Fibroblast of skin of right quadriceps (primary cell): ENCODE results near the gene NINJ1.
A peak's percentile ranks its signal among the peaks of the same experiment; 100 is the strongest.

Experiments used
- DNase-seq: peaks from one replicate; pipeline ENCODE4 v3.0.0-alpha.2; 2013

Gene NINJ1, protein sequence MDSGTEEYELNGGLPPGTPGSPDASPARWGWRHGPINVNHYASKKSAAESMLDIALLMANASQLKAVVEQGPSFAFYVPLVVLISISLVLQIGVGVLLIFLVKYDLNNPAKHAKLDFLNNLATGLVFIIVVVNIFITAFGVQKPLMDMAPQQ

DNA sequence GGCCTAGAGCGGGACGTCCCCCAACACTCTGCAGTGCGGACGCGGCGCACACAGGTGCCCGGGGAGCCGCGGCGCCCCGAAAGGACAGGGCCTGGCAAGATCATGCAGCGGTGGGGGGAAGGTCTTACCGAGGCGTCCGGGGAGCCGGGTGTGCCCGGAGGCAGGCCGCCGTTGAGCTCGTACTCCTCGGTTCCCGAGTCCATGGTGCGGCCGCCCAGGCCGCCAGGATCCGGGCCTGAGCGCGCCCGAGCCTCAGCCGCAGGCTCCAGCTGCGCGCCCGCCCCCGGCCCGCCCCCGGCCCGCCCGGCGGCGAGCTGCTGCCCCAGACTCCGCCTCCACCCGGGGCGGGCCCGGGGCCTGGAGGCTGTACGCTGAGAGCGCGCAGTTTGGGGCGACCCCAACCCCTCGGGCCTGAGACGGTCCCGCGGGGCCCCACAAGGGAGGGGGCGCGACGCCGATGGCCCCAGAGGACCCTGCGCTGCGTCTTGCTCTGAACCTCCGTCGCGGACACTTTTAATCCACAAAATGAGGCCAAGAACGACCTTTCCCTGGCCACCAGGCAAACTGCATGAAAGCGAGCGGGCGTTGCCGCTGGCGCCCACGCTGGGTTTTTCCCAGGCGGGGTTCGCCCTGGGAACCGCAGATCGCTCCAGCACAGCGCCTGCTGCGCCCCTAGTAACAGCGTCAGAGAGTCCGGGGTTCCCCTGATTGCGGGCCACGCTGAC, at the start of gene NINJ1:
TSS of gene NINJ1 (minus strand) at position 237 of the 725 bp plus-strand sequence. CDS start at position 203, 34 bp downstream.
- DNase-seq, result peak; percentile 60

DNA sequence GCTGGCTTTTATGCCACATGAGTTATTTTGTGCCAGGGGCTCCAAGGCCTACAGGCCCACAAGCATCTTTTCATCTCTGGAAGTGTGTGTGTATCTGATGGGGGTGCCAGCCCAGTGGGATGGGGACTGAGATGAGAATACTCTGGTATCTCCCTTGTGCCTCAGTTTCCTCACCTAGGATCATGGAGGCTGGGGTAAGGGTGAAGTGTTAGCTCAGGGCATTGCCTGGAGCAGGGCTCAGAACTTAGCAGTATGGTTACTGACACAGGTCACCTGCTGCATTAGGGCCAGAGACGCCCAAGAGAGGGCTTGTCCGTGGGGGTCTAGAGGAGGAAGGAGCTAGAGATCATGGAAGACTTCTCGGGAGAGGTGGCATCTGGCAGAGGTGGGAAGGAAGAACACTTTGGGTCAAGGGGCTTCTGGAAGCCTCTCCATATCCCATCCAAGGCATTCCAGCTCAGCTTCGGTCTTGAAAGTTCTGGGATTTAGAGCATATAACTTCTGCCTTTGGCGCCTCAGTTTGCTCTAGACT, 49.1 kb upstream of the NINJ1 start:
- no peak for DNase-seq

DNA sequence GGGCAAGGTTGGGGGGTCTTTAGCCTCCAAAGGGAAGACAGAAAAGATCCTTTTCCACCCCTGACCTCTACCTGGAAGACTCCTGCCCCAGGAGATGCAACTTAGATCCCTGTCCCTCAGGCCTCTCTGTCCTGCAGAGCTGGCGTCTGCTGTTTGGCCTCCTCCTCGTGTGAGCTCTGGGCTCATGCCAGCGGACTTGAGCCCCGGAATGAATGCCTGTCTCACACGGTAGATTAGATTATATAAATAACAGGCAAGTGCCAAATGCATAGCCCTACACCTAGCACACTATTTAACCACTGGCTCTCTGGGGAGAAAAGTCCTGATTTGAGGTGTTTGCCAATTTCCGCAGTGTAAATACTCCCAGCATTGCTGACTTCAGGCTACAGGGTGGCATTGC, 48.5 kb upstream of the NINJ1 start:
- no peak for DNase-seq

DNA sequence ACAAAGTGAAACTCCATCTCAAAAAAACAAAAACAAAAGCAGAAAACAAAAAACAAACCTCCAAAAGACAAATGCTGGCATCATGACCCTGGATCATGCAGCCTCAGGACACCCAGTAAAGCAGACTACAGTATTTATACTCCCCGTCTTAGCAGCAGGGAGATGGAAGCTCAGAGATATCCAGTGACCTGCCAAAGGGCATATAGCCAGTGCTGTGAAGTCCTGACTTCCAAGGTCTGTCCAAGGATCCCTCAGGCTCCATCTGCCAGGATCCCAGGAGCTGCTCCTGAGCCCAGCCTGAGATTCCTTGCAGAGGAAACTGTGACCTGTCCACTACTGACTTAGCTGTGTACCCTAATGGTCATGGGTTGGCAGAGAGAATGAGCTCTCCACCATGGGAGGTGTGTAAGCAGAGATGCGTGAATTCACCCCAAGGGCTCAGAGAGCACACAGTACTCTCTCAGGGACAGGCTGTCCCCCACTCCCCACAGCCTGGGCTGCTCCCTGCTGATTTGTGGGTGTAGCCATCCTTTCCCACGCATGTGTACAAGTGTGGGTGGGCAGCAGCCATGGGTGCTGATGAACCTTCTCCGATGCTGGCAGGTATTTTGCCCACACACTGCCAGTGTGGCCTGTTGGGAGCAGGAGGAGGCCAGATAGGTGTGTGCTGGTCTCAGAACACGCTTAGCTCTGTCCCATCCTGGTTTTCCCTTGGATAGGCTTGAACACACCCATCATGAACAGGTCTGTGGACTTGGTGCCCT, 47.8 kb upstream of the NINJ1 start:
- DNase-seq, result no peak

- no peak for DNase-seq
Measured at GRCh38 chr9:93180938-93181337, 46.9 kb upstream of the NINJ1 start.

DNA sequence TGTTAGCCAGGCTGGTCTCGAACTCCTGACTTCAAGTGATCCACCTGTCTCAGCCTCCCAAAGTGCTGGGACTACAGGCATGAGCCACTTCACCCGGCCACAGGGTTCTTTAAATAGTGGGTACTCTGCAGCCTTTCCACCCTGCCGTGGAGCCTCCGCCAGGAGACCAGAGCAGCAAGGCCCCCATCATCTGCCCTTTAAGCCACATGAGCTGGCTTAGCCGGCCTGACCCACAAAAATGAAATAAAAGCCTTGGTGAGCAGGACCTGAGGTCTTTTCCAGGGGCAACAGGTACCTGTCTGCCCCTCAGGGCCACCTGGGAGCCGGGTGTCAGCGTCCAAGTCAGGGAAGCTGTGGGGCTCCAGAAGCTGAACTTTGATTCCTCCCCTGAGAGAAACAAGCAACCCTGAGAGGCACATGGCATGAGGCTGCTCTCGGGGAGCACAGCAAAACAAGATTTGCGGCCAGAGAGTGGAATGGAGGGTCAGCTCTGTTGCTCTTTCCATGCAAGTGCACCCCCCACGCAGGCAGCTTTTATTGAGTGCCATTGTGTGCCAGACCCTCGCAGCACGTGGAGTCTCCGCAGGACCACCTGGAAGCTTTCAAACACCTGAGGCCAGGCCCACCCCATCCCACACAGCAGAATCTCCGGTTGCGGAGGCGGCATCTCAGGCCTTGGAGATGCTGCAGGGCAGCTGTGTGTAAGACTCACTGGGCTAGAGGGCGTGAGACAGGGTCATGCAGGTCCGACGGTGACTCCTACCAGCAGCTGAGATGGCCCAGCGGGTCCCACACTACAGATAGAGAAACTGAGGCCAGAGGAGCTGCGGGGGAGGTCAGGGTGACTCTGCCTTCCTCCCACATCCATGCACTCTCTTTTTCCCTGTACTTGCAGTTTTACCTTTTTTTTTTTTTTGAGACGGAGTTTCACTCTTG, 45.1 kb upstream of the NINJ1 start:
- DNase-seq, result no peak

DNA sequence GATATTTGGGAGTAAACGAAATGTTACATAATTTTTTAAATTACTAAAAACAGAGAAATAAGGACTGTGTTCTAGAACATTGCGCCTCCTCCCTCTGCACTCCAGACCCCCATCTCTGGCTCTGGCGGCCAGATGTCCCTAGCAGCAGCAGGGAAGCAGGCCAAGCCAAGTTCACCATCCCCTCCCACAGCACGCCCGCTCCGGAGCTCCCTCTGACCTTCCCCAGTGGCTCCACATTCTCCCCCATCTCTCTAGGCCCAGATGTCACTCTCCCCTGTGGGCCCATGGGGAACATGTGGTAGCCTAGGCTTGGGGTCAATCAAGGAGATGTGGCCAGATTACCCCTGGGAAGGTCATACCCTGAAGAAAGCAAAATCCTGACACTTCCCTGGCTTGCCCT, 43.6 kb upstream of the NINJ1 start:
- no peak for DNase-seq

GRCh38 chr9:93174976-93175375, 40.9 kb upstream of the NINJ1 start:
- DNase-seq, result no peak

GRCh38 chr9:93173365-93174051, 39.5 kb upstream of the NINJ1 start:
- no peak for DNase-seq

DNA sequence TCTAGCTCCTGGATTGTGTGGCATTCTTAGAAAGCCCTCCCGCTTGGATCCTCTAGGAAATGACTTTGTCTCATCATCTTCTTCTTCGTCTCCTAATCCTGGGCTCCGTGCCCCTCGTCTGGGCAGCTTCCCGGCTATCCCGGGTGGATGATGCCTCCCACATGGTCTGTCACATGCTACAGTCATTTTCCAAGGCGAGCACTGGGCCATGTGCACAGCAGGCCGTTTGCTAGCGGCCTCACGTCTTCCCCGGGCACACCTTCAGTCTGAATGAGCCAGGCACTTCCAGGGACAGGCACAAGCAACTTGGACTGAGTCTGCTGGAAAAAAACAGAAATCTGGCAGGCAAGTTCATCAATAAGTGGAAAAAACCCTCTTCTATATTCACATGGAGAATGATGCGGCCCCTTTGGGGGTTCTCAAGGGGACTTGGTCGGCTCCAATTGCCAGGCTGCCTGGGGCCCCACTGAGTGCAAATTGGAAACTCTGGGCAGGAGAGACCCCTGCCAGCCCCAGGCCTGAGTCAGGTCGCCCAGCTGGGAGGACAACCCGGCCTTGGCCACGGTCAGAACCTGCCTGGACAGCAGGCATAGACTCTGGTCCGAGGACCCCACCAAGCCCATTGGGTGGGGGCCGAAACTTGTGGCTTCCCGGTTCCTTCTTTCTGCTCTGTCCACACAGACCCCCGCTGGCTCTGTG, 38.8 kb upstream of the NINJ1 start:
- DNase-seq, result no peak

DNA sequence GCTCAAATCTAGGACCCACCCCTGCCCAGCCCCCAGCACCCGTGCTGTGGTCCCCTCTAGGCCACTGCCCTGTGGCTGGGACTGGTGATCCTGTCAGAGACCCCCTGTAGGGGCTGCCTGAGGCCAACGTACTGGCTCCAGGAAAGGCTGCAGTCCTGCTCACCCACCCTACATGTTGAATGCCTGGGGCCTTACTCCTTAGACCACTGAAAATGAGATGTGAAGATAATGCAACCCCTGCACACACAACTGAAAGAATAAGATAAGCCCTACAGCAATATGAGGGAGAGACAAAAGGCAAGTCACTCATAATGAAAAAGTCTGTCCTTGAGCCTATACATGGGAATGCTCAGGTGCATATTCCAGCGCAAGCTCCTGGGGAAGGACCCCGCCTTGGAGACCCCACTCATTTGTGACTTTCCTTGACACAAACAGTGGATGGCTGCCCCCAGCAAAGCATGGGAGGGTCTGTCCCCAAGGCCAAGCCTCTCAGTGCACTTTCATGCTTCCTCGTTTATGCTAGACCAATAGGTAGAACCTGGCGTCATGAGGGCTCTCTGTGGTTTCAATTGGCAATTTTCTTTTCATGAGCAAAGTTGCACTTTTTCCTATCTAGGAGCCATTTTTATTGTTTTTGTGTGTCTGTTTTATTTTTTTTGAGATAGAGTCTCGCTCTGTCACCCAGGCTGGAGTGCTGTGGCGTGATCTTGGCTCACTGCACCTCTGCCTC, 37.4 kb upstream of the NINJ1 start:
- no peak for DNase-seq

DNA sequence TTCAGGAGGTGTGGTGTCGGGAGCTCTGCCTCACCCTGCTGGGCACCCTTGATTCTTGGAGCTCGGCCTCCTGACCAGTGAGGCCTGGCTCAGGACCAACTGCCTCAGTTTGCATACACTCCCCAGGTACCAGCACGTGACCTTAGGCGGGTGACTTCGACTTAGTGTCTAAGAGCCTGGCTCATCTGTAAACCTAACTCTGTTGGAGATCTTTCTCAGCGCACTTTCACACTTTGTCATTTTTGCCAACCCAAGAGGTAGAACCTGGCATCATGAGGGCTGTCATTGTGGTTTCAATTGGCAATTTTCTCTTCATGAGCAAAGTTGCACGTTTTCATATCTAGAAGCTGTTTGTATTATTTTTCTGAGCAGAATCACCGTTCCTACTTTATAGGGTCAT, 36.5 kb upstream of the NINJ1 start:
- DNase-seq, result no peak

GRCh38 chr9:93169444-93169843, 35.4 kb upstream of the NINJ1 start:
- no peak for DNase-seq

GRCh38 chr9:93168581-93168980, 34.5 kb upstream of the NINJ1 start:
- no peak for DNase-seq

DNA sequence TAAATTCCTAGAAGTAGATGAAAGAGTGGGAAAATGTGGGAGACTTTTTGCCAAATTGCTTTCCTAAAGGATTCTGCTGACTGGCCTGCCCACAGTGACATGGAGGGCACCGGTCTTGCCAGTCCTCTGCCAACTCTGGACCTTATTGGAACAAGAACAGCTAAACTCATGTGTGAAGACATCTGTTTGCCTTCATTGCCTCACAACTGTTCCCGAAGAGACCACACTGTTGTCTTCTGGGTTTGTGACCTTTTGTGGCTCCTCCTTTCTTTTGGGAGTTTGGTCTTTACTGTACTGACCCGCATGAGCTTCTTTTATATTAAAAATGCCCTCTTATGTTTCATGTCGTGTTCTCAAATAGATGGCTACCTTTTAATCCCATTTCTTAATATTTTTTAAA, 33.8 kb upstream of the NINJ1 start:
- no peak for DNase-seq

DNA sequence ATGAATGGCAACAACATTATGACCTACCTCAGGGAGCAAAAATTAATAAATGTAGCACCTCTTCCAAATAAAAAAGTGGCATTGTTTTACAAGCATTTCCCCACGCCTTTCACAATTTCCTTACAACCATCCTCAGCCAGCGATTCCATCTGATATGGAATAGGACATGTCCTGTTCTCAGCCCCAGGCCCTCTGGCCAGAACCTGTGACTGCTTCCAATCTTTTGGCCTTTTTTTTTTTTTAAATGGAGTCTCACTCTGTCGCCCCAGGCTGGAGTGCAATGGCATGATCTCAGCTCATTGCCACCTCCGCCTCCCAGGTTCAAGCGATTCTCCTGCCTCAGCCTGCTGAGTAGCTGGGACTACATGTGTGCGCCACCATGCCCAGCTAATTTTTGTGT, 33.1 kb upstream of the NINJ1 start:
- no peak for DNase-seq

- DNase-seq, result no peak
Measured at GRCh38 chr9:93166699-93167098, 32.6 kb upstream of the NINJ1 start.

DNA sequence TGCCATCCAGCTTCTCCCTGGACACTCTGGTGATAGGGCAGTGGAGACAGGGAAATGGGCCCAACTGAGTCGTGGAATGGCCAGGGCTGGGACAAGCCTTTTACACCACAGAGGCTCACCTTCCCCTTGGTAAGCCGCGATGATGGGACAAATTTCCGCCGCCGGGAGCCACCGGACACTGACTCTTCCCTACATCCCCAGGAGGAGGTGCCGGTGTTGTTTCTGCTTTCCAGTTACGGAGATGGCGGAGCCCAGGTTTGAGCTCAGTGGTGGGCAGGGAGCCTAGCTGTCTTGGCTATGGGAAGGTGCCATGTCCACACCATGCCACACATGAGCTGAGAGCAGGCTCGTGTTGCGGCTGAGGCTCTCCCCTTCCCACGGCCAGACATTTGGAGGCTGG, 30.0 kb upstream of the NINJ1 start:
- DNase-seq, result no peak

- no peak for DNase-seq
Measured at GRCh38 chr9:93161786-93162562, 27.9 kb upstream of the NINJ1 start.
